ENCODE measurements around the gene MAMDC2.

MAMDC2 gene

GRCh38 chr9:70169222-70169621 lies 125.6 kb downstream of the MAMDC2 start:
- Histone ChIP-seq H3K4ac (ENCODE audit: low read depth in 1 of 2, low read length in 2 of 2) (no peak overlapping the region), H3K4me1 (ENCODE audit: control insufficient read depth, insufficient read depth, low read depth, low read length) (no peaks in the 10 kb centered on the region), H3K27ac (ENCODE audit: low read length, poor library complexity, severe bottlenecking) (no peak overlapping the region), H3K4me2 (ENCODE audit: low read length, poor library complexity, severe bottlenecking) (no peak overlapping the region), H3K4me3 (ENCODE audit: insufficient read depth in 1 of 2, low read depth in 1 of 2, low read length in 2 of 2) (no peak overlapping the region), H4K91ac (ENCODE audit: low read length) (no peak overlapping the region), H3K9ac (ENCODE audit: low read length) (no peak overlapping the region), H2BK15ac (ENCODE audit: low read depth, poor library complexity, severe bottlenecking) (no peak overlapping the region), H3K23ac (ENCODE audit: low read length in 2 of 2) (no peak overlapping the region), H2AK5ac (ENCODE audit: low read length, severe bottlenecking) (no peak overlapping the region), H3K36me3 (ENCODE audit: control insufficient read depth in 1 of 2, insufficient read depth in 2 of 2, low read depth in 1 of 2, low read length in 2 of 2) (peaks cover 0 to 14% of the 10 kb centered on the region in 2 experiments), H2BK5ac (ENCODE audit: low read depth, low read length, poor library complexity, severe bottlenecking) (no peak overlapping the region), H4K8ac (ENCODE audit: low read length) (no peak overlapping the region), H3K27me3 (ENCODE audit: control insufficient read depth in 1 of 2, insufficient read depth in 1 of 2, low read length in 2 of 2) (no peaks in the 10 kb centered on the region), H3K9me3 (ENCODE audit: control insufficient read depth, low read length) (no peaks in the 10 kb centered on the region), H3K18ac (ENCODE audit: low read depth in 1 of 2, low read length in 2 of 2) (no peak overlapping the region), H3K79me1 (replicated peaks; ENCODE audit: low read length, poor library complexity, severe bottlenecking) (peaks cover 19% of the 10 kb centered on the region), H3K14ac (ENCODE audit: low read length in 2 of 2) (no peak overlapping the region), H2BK120ac (ENCODE audit: low read depth, low read length) (no peak overlapping the region), H2BK12ac (ENCODE audit: low read length in 2 of 2) (no peak overlapping the region), H2AFZ (ENCODE audit: low read depth, low read length) (no peak overlapping the region)
- WGBS = 100% methylated on average over 1 of the region's 3 CpGs
- DNase-seq = no peak

- no peak overlapping the region for H3K4me2 ChIP-seq (ENCODE audit: low read length, poor library complexity, severe bottlenecking)
- no peaks in the 10 kb centered on the region for H3K9me3 ChIP-seq (ENCODE audit: control insufficient read depth, low read length)
- H3K27ac ChIP-seq (ENCODE audit: low read length, poor library complexity, severe bottlenecking) = no peak overlapping the region
- H2AK5ac ChIP-seq (ENCODE audit: low read length, severe bottlenecking) = no peak overlapping the region
- no peak for DNase-seq
- H2BK120ac ChIP-seq (ENCODE audit: low read depth, low read length) = no peak overlapping the region
- H3K36me3 ChIP-seq (ENCODE audit: control insufficient read depth in 1 of 2, insufficient read depth in 2 of 2, low read depth in 1 of 2, low read length in 2 of 2) = peaks cover 0 to 20% of the 10 kb centered on the region in 2 experiments
- H3K18ac ChIP-seq (ENCODE audit: low read depth in 1 of 2, low read length in 2 of 2) = no peak overlapping the region
- H3K79me1 ChIP-seq (replicated peaks; ENCODE audit: low read length, poor library complexity, severe bottlenecking) = peaks cover 21% of the 10 kb centered on the region
- no peak overlapping the region for H2BK5ac ChIP-seq (ENCODE audit: low read depth, low read length, poor library complexity, severe bottlenecking)
- no peak overlapping the region for H3K4ac ChIP-seq (ENCODE audit: low read depth in 1 of 2, low read length in 2 of 2)
- H3K4me1 ChIP-seq (ENCODE audit: control insufficient read depth, insufficient read depth, low read depth, low read length) = no peaks in the 10 kb centered on the region
- H4K8ac ChIP-seq (ENCODE audit: low read length) = no peak overlapping the region
- whole genome bisulfite sequencing = 97% methylated on average over 7 of the region's 7 CpGs
- H2BK15ac ChIP-seq (ENCODE audit: low read depth, poor library complexity, severe bottlenecking) = no peak overlapping the region
- H2BK12ac ChIP-seq (ENCODE audit: low read length in 2 of 2) = no peak overlapping the region
- H2AFZ ChIP-seq (ENCODE audit: low read depth, low read length) = no peak overlapping the region
- H3K4me3 ChIP-seq (ENCODE audit: insufficient read depth in 1 of 2, low read depth in 1 of 2, low read length in 2 of 2) = no peak overlapping the region
- H3K27me3 ChIP-seq (ENCODE audit: control insufficient read depth in 1 of 2, insufficient read depth in 1 of 2, low read length in 2 of 2) = no peaks in the 10 kb centered on the region
- no peak overlapping the region for H3K23ac ChIP-seq (ENCODE audit: low read length in 2 of 2)
- no peak overlapping the region for H3K14ac ChIP-seq (ENCODE audit: low read length in 2 of 2)
- H3K9ac ChIP-seq (ENCODE audit: low read length) = no peak overlapping the region
- H4K91ac ChIP-seq (ENCODE audit: low read length) = no peak overlapping the region
Observed at GRCh38 chr9:70170151-70170790, 126.6 kb downstream of the MAMDC2 start.

DNA sequence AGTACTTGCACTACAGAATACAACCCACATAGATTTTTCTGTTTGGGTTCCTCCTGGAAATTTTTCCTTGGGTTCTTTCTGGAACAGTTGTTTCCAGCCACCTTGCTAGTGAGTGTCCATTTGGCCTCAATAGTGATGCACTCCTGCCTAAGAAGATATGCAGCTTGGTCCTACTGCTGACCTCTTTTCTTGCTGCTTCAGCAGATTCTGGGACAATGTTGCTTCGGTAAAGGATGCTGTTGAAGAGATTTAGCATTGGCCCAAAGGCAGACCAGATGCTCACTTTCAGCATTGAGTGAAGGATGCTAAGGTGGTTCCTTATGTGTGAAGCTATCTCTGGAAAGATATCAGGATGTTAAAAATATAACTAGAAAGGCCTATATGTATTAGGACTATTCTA lies 128.9 kb downstream of the MAMDC2 start:
- Histone ChIP-seq H3K4ac (ENCODE audit: low read depth in 1 of 2, low read length in 2 of 2) (no peak overlapping the region), H3K4me1 (ENCODE audit: control insufficient read depth, insufficient read depth, low read depth, low read length) (no peaks in the 10 kb centered on the region), H2BK5ac (ENCODE audit: low read depth, low read length, poor library complexity, severe bottlenecking) (no peak overlapping the region), H3K27me3 (ENCODE audit: control insufficient read depth in 1 of 2, insufficient read depth in 1 of 2, low read length in 2 of 2) (no peaks in the 10 kb centered on the region), H3K27ac (ENCODE audit: low read length, poor library complexity, severe bottlenecking) (no peak overlapping the region), H4K91ac (ENCODE audit: low read length) (no peak overlapping the region), H3K9me3 (ENCODE audit: control insufficient read depth, low read length) (no peaks in the 10 kb centered on the region), H2AFZ (ENCODE audit: low read depth, low read length) (no peak overlapping the region), H3K36me3 (ENCODE audit: control insufficient read depth in 1 of 2, insufficient read depth in 2 of 2, low read depth in 1 of 2, low read length in 2 of 2) (peaks cover 0 to 23% of the 10 kb centered on the region in 2 experiments), H2AK5ac (ENCODE audit: low read length, severe bottlenecking) (no peak overlapping the region), H3K18ac (ENCODE audit: low read depth in 1 of 2, low read length in 2 of 2) (no peak overlapping the region), H2BK15ac (ENCODE audit: low read depth, poor library complexity, severe bottlenecking) (no peak overlapping the region), H3K14ac (ENCODE audit: low read length in 2 of 2) (no peak overlapping the region), H2BK120ac (ENCODE audit: low read depth, low read length) (no peak overlapping the region), H3K79me1 (replicated peaks; ENCODE audit: low read length, poor library complexity, severe bottlenecking) (peaks cover 19% of the 10 kb centered on the region), H2BK12ac (ENCODE audit: low read length in 2 of 2) (no peak overlapping the region), H4K8ac (ENCODE audit: low read length) (no peak overlapping the region), H3K4me3 (ENCODE audit: insufficient read depth in 1 of 2, low read depth in 1 of 2, low read length in 2 of 2) (no peak overlapping the region), H3K9ac (ENCODE audit: low read length) (no peak overlapping the region), H3K4me2 (ENCODE audit: low read length, poor library complexity, severe bottlenecking) (no peak overlapping the region), H3K23ac (ENCODE audit: low read length in 2 of 2) (no peak overlapping the region)
- no peak for DNase-seq
- WGBS = 86% methylated on average over 1 of the region's 1 CpG

DNA sequence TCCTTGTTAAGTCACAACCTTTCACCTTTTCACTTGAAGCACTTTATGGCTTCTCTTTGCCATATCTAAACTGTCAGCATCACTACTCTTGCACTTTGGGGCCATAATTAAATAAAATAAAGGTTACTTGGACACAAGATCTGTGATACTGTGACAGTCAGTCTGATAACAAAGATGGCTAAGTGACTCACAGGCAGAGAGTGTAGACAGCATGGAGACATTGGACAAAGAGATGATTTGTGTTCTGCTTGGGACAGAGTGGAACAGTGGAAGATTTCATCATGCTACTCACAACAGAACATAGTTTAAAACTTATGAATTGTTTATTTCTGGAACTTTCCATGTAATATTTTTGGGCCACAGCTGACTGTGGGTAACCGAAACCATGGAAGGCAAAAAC lies 133.5 kb downstream of the MAMDC2 start:
- no peak overlapping the region for H2BK15ac ChIP-seq (ENCODE audit: low read depth, poor library complexity, severe bottlenecking)
- H2AK5ac ChIP-seq (ENCODE audit: low read length, severe bottlenecking) = no peak overlapping the region
- no peak overlapping the region for H4K91ac ChIP-seq (ENCODE audit: low read length)
- 83% methylated on average over 1 of the region's 1 CpG for WGBS
- no peak overlapping the region for H4K8ac ChIP-seq (ENCODE audit: low read length)
- no peak overlapping the region for H3K4ac ChIP-seq (ENCODE audit: low read depth in 1 of 2, low read length in 2 of 2)
- peak overlapping the region in 1 of 2 experiments; percentile 47 for H2BK12ac ChIP-seq (ENCODE audit: low read length in 2 of 2)
- no peak overlapping the region for H3K18ac ChIP-seq (ENCODE audit: low read depth in 1 of 2, low read length in 2 of 2)
- no peak overlapping the region for H3K23ac ChIP-seq (ENCODE audit: low read length in 2 of 2)
- H3K36me3 ChIP-seq (ENCODE audit: control insufficient read depth in 1 of 2, insufficient read depth in 2 of 2, low read depth in 1 of 2, low read length in 2 of 2) = peaks cover 0 to 12% of the 10 kb centered on the region in 2 experiments
- H3K4me1 ChIP-seq (ENCODE audit: control insufficient read depth, insufficient read depth, low read depth, low read length) = no peaks in the 10 kb centered on the region
- no peaks in the 10 kb centered on the region for H3K27me3 ChIP-seq (ENCODE audit: control insufficient read depth in 1 of 2, insufficient read depth in 1 of 2, low read length in 2 of 2)
- H2AFZ ChIP-seq (ENCODE audit: low read depth, low read length) = no peak overlapping the region
- no peak overlapping the region for H2BK5ac ChIP-seq (ENCODE audit: low read depth, low read length, poor library complexity, severe bottlenecking)
- H3K9me3 ChIP-seq (ENCODE audit: control insufficient read depth, low read length) = no peaks in the 10 kb centered on the region
- no peak overlapping the region for H2BK120ac ChIP-seq (ENCODE audit: low read depth, low read length)
- H3K14ac ChIP-seq (ENCODE audit: low read length in 2 of 2) = no peak overlapping the region
- H3K4me2 ChIP-seq (ENCODE audit: low read length, poor library complexity, severe bottlenecking) = no peak overlapping the region
- H3K79me1 ChIP-seq (replicated peaks; ENCODE audit: low read length, poor library complexity, severe bottlenecking) = peaks cover 13% of the 10 kb centered on the region
- no peak overlapping the region for H3K4me3 ChIP-seq (ENCODE audit: insufficient read depth in 1 of 2, low read depth in 1 of 2, low read length in 2 of 2)
- H3K27ac ChIP-seq (ENCODE audit: low read length, poor library complexity, severe bottlenecking) = no peak overlapping the region
- peak; percentile 58 for DNase-seq
- H3K9ac ChIP-seq (ENCODE audit: low read length) = no peak overlapping the region
